Measurements from ENCODE around the gene TMEM89. TPM values are rescaled to one million over a fixed set of nuclear protein-coding genes. Genes with fewer than 3 reads are reported as not detected.

TMEM89 gene, protein sequence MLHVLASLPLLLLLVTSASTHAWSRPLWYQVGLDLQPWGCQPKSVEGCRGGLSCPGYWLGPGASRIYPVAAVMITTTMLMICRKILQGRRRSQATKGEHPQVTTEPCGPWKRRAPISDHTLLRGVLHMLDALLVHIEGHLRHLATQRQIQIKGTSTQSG
- not detected in 2 replicates for total RNA-seq

DNA sequence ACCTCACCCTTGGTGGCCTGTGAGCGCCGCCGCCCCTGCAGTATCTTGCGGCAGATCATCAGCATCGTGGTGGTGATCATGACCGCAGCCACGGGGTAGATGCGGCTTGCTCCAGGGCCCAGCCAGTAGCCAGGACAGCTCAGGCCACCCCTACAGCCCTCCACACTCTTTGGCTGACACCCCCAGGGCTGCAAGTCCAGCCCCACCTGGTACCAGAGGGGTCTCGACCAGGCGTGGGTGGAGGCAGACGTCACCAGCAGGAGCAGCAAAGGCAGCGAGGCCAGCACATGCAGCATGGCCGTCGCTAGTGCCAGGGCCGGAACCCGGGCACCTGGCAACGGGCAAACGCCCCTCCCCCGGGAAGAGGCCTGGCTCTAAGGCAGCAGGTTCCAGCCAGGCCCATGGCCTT, at the start of gene TMEM89:
Gene TMEM89, minus strand, starts transcription at position 309 of the 409 bp plus-strand sequence. Its CDS starts 13 bp downstream, at position 296.
- DNase-seq (ENCODE audit: low read depth): no peak
- TF ChIP-seq, protein P1, sequence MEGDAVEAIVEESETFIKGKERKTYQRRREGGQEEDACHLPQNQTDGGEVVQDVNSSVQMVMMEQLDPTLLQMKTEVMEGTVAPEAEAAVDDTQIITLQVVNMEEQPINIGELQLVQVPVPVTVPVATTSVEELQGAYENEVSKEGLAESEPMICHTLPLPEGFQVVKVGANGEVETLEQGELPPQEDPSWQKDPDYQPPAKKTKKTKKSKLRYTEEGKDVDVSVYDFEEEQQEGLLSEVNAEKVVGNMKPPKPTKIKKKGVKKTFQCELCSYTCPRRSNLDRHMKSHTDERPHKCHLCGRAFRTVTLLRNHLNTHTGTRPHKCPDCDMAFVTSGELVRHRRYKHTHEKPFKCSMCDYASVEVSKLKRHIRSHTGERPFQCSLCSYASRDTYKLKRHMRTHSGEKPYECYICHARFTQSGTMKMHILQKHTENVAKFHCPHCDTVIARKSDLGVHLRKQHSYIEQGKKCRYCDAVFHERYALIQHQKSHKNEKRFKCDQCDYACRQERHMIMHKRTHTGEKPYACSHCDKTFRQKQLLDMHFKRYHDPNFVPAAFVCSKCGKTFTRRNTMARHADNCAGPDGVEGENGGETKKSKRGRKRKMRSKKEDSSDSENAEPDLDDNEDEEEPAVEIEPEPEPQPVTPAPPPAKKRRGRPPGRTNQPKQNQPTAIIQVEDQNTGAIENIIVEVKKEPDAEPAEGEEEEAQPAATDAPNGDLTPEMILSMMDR (IDR thresholded peaks at IDR 0.05; ENCODE audit: insufficient read depth, low read depth, low read length): no peak
- no peak within 1 kb of the TSS for H3K4me3 ChIP-seq (ENCODE audit: low read depth, low read length)

DNA sequence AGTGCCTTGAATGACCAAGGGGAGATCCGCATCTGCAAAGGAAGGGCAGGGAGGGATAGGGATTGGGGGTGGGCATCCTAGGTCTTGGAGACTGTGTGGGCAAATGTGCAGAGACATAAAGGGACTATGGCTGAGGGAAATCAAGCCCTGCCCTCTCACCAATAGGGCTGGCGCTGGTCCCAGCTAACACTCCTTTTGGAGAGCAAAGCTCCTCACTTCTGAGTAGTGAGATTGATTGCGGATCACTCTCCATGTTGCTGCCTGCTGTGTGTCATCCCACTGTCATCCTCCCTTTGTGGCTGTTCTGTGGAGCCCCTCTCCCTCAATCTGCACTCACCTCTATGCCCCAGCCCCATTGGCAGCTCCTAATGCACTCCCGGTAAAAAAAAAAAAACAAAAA, 43.4 kb upstream of the TMEM89 start:
- H3K4me3 ChIP-seq (ENCODE audit: low read depth, low read length): no peak overlapping the region
- no peak for DNase-seq (ENCODE audit: low read depth)
- TF ChIP-seq, protein P1 (IDR thresholded peaks at IDR 0.05; ENCODE audit: insufficient read depth, low read depth, low read length): no peak

DNA sequence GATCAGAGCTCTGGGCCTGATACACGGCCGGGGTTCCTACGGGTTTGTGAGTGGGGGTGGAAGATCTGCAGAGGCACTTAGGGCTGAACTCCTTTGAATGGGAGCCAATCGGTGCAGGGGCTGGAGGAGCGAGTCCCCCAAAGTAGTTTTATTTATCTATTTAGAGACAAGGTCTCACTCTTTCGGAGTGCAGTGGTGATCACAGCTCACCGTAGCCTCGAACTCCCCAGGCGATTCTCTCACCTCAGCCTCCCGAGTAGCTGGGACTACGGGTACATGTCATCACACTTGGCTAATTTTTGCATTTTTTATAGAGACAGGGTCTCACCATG, 42.7 kb upstream of the TMEM89 start:
- TF ChIP-seq, protein P1 (IDR thresholded peaks at IDR 0.05; ENCODE audit: insufficient read depth, low read depth, low read length): no peak
- no peak for DNase-seq (ENCODE audit: low read depth)
- H3K4me3 ChIP-seq (ENCODE audit: low read depth, low read length): no peak overlapping the region

DNA sequence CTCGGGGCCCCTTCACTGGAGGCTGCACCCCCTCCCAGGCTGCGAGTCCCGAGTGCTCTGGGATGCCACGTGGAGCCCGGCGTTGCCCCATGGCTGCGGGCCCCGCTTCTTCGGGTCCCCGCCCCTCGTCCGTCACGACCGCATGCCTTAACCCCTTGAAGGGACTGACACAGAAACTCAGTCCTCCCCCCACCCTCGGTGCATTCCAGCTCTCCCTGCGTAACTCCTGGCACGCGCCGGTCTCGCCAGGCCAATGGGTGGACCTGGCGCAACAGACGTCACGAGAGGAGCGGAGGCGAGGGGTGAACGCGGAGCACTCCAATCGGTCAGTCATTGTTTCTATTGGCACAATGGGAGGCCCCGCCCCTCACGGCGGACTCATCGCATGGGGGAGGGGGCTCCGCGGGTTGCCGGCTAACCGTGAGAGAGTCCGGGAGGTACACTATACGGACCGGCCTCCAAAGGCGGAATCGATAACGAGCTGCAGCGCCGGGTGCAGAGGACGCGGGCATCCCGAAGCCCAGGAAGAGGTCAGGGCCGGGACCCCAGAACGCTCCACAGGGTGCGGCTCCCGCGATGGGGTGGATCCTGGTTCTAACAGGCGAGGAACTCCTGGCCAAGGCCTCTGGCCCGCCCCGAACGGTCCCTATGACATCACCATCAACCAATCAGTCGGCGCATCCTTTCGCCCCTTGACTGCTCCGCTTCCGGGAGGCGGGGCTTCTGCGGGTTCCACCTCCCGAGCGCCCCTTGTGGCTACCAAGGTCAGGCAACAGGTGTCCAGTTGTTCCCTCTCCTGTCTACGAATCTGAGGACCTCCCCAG, 42.1 kb upstream of the TMEM89 start:
- TF ChIP-seq, protein P1 (IDR thresholded peaks at IDR 0.05; ENCODE audit: insufficient read depth, low read depth, low read length): peak; percentile 81
- peak; percentile 99 for DNase-seq (ENCODE audit: low read depth)

DNA sequence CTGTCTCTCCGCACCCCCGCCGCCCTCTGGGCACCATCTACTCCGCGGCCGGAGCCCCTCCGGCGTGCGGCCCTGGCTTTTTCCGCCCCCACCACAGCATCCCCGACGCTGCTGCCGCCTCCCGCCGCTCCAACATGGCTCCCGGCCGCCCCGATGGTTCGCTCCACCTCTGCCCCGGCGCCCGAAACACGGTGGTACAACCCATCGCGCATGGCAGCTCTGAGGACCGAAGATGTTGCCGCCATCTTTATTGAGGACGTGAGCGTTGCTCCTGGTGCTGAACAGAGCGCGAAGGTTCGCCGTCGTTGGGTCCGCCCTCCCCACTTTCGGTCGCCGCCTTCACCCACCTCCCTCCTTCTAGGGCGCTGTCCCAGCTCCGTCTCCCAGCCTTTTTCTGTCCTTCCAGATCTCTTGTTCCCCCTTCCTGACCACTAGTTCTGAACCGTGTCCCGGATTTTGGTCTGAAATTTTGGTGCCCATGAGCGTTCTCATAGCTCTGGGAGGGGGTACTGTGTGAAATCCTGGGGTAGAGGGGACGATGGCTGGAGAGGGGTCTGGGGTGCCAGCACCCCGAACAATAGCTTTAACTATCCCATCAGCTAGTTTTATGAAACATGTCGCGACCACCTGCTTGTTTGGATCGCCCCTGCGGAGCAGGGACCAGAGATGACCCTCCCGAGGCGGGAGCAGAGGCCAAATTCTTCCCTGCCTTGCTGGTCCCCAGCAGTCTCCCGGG, 41.4 kb upstream of the TMEM89 start, which contains the start of gene CELSR3:
Gene CELSR3, minus strand, starts transcription at position 134 of the 736 bp plus-strand sequence. CDS start 252 bp downstream, outside the sequence.
- DNase-seq (ENCODE audit: low read depth): peak; percentile 94
- peak within 1 kb of the TSS; percentile 83 for H3K4me3 ChIP-seq (ENCODE audit: low read depth, low read length)
- TF ChIP-seq, protein P1 (IDR thresholded peaks at IDR 0.05; ENCODE audit: insufficient read depth, low read depth, low read length): no peak

More for the DNA sequence above, 42.1 kb upstream of the TMEM89 start:
- peak overlapping the region; percentile 83 for H3K4me3 ChIP-seq (ENCODE audit: low read depth, low read length)

DNA sequence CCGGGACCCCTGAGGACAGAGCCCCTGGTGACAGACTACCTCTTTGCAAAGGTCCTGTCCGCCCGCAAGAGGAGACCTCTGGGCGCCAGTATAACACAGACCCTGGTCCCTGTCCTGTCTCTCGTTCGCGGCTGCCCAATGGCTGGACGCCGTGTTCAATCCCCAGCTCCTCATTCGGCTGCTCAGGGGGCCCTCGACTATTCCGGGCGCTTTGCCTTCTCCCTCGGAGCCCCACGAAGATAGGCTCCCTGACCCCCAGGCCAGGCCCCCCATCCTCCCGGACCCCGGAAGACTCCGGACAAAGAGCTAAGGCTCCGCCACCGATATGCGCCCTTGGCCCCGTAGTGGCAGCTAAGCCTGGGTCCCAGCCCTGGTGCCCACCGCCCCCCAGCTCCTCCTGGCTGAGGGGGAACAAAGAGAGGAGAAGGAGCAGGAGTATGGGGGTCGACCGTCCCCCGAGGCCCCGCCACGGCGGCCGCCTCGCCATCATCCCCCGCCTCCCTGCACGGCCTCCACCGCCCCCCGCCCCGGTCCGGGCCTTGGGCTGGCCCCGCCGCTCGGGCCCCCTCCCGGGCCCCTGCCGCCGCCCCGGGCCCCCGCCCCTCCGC, 40.7 kb upstream of the TMEM89 start:
- TF ChIP-seq, protein P1 (IDR thresholded peaks at IDR 0.05; ENCODE audit: insufficient read depth, low read depth, low read length): no peak
- DNase-seq (ENCODE audit: low read depth): no peak
- H3K4me3 ChIP-seq (ENCODE audit: low read depth, low read length): peak overlapping the region; percentile 83
